Lower lobe of right lung (tissue), 2 donors: ENCODE data around the gene FLT1. TPM values are rescaled to one million over a fixed set of nuclear protein-coding genes. Genes with fewer than 3 reads are reported as not detected.

Source experiments
- ATAC-seq, 2 donors: fragments of 200-7000 bp; cut with Tn5 transposase; one replicate each; pipeline ENCODE4 v1.9.1; 2020 to 2022; ENCODE audit warnings: mild to moderate bottlenecking in 2 of 2, moderate library complexity in 2 of 2
- DNase-seq: peaks from one replicate; pipeline ENCODE4 v3.0.0-alpha.2; 2020
- H3K27ac ChIP-seq: fragments of 200-600 bp; one replicate; pipeline ENCODE4 v1.8.0; 2022
- H3K27me3 ChIP-seq: fragments of 200-600 bp; one replicate; pipeline ENCODE4 v1.8.0; 2022; ENCODE audit warnings: low read depth
- H3K36me3 ChIP-seq: fragments of 200-600 bp; one replicate; pipeline ENCODE4 v1.8.0; 2022; ENCODE audit warnings: mild to moderate bottlenecking
- H3K4me1 ChIP-seq: fragments of 200-600 bp; one replicate; pipeline ENCODE4 v1.8.0; 2022
- H3K4me3 ChIP-seq: fragments of 200-600 bp; one replicate; pipeline ENCODE4 v1.8.0; 2022; ENCODE audit warnings: mild to moderate bottlenecking
- H3K9me3 ChIP-seq: fragments of 200-600 bp; one replicate; pipeline ENCODE4 v1.8.0; 2022
- intact Hi-C: fragments of 100-400 bp; cut with DNase I; formaldehyde crosslinking; loops from one replicate; pipeline ENCODE4 v1.11.0; 2022
- long read RNA-seq: library from polyadenylated mRNA; unstranded; transcript quantifications from one replicate; pipeline ENCODE4 v2.0.0, GENCODE V29; 2021
- total RNA-seq: library from RNA; stranded (reverse); fragmentation: NEBNext Ultra II Directional; extraction: Animal tissue kit (Norgen Biotek cat#: 25700); gene quantifications from one replicate; pipeline ENCODE4 v1.2.1, GENCODE V29; 2021
- TF ChIP-seq, protein P1 (sequence below): fragments of 200-600 bp; IDR thresholded peaks from one replicate; pipeline ENCODE4 v1.8.0; 2022; ENCODE audit warnings: antibody characterized with exemption, mild to moderate bottlenecking
- donor health status: DM: no; HTN: yes; CAD: no; lungs with severe emphysema.

The FLT1 gene, protein sequence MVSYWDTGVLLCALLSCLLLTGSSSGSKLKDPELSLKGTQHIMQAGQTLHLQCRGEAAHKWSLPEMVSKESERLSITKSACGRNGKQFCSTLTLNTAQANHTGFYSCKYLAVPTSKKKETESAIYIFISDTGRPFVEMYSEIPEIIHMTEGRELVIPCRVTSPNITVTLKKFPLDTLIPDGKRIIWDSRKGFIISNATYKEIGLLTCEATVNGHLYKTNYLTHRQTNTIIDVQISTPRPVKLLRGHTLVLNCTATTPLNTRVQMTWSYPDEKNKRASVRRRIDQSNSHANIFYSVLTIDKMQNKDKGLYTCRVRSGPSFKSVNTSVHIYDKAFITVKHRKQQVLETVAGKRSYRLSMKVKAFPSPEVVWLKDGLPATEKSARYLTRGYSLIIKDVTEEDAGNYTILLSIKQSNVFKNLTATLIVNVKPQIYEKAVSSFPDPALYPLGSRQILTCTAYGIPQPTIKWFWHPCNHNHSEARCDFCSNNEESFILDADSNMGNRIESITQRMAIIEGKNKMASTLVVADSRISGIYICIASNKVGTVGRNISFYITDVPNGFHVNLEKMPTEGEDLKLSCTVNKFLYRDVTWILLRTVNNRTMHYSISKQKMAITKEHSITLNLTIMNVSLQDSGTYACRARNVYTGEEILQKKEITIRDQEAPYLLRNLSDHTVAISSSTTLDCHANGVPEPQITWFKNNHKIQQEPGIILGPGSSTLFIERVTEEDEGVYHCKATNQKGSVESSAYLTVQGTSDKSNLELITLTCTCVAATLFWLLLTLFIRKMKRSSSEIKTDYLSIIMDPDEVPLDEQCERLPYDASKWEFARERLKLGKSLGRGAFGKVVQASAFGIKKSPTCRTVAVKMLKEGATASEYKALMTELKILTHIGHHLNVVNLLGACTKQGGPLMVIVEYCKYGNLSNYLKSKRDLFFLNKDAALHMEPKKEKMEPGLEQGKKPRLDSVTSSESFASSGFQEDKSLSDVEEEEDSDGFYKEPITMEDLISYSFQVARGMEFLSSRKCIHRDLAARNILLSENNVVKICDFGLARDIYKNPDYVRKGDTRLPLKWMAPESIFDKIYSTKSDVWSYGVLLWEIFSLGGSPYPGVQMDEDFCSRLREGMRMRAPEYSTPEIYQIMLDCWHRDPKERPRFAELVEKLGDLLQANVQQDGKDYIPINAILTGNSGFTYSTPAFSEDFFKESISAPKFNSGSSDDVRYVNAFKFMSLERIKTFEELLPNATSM (N-terminal part only)
- 41.9 TPM for total RNA-seq
- long read RNA-seq, full-length matches to known transcripts: 5 of 26 reads
- long read RNA-seq, partial matches to known transcripts: 4 of 26 reads
- long read RNA-seq, other reads (novel, unspliced or antisense): 17 of 26 reads

- peaks cover 64% of the 10 kb centered on the region for H3K27me3 ChIP-seq
- intact Hi-C loops: no loop called here
- H3K36me3 ChIP-seq: no peaks in the 10 kb centered on the region
- H3K27ac ChIP-seq: peak within 1 kb of the TSS; percentile 70
- peak; percentile 67 for DNase-seq
- H3K9me3 ChIP-seq: no peaks in the 10 kb centered on the region
- TF ChIP-seq, protein P1, sequence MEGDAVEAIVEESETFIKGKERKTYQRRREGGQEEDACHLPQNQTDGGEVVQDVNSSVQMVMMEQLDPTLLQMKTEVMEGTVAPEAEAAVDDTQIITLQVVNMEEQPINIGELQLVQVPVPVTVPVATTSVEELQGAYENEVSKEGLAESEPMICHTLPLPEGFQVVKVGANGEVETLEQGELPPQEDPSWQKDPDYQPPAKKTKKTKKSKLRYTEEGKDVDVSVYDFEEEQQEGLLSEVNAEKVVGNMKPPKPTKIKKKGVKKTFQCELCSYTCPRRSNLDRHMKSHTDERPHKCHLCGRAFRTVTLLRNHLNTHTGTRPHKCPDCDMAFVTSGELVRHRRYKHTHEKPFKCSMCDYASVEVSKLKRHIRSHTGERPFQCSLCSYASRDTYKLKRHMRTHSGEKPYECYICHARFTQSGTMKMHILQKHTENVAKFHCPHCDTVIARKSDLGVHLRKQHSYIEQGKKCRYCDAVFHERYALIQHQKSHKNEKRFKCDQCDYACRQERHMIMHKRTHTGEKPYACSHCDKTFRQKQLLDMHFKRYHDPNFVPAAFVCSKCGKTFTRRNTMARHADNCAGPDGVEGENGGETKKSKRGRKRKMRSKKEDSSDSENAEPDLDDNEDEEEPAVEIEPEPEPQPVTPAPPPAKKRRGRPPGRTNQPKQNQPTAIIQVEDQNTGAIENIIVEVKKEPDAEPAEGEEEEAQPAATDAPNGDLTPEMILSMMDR: no peak
- ATAC-seq: peak; percentile 76 to 78
- H3K4me1 ChIP-seq: peaks cover 35% of the 10 kb centered on the region
- H3K4me3 ChIP-seq: peak within 1 kb of the TSS; percentile 64
These were observed at the start of gene FLT1 for GRCh38 chr13:28494778-28495537. Gene FLT1, minus strand, starts transcription at chr13:28495128. Its CDS starts 285 bp downstream, at chr13:28494843.

DNA sequence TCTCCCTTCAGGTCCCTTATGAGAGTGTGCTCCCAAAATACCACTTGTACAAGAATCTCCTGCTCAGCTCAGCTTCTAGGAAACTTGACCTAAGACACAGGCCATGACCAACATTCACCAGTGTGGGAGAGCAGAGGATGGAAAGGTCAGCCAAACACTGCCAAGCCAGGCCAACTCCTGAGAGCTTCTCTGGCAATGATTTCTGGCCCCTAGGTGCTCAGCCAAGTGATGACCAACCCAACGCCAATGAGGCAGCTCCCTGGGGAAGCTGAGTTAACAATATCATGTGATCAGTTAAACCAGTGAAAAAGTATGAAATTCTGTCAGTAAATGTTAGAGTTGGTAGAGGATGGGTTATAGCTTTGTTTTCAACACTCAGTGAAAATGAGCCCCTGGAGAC lies 49.1 kb upstream of the FLT1 start:
- H3K9me3 ChIP-seq: peaks cover 7% of the 10 kb centered on the region
- ATAC-seq (no peak), DNase-seq (no peak)
- TF ChIP-seq, protein P1: no peak
- no peak overlapping the region for H3K4me3 ChIP-seq
- H3K27ac ChIP-seq: no peak overlapping the region
- intact Hi-C loops: no loop called here
- no peaks in the 10 kb centered on the region for H3K36me3 ChIP-seq
- no peaks in the 10 kb centered on the region for H3K4me1 ChIP-seq
- H3K27me3 ChIP-seq: no peaks in the 10 kb centered on the region

GRCh38 chr13:28542804-28543203 lies 47.9 kb upstream of the FLT1 start:
- no peak for ATAC-seq
- Histone ChIP-seq H3K4me3 (no peak overlapping the region), H3K36me3 (no peaks in the 10 kb centered on the region), H3K27ac (no peak overlapping the region), H3K27me3 (no peaks in the 10 kb centered on the region), H3K9me3 (peaks cover 7% of the 10 kb centered on the region), H3K4me1 (no peaks in the 10 kb centered on the region)
- DNase-seq: no peak
- intact Hi-C loops: no loop called here
- TF ChIP-seq, protein P1: no peak

DNA sequence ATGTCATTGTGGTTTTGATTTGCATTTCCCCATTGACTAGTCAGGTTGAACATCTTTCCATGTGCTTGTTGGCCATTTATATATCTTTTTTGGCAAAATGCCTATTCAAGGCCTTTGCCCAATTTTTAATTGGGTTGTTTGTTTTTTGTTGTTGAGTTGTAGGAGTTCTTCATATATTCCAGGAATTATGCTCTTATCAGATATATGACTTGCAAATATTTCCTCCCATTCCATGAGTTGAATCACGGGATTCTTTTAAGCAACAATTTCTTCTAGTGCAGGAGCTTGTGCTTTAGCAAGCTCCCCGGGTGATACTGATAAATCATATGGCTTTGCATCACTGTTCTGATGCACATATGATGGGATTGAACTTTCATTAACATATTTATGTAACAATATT lies 47.0 kb upstream of the FLT1 start:
- Histone ChIP-seq H3K4me3 (no peak overlapping the region), H3K4me1 (no peaks in the 10 kb centered on the region), H3K27me3 (no peaks in the 10 kb centered on the region), H3K9me3 (peaks cover 7% of the 10 kb centered on the region), H3K27ac (no peak overlapping the region), H3K36me3 (no peaks in the 10 kb centered on the region)
- TF ChIP-seq, protein P1: no peak
- intact Hi-C loops: no loop called here
- ATAC-seq (no peak), DNase-seq (no peak)
